ENCODE measurements around the gene CCDC137.

GRCh38 chr17:81621494-81622130, 44.9 kb upstream of the CCDC137 start:
- TF ChIP-seq PRDM10 (CRISPR knock-in tag; IDR thresholded peaks at IDR 0.05; ENCODE audit: low read depth) (no peak), ZNF354B (CRISPR knock-in tag; IDR thresholded peaks at IDR 0.05) (no peak), EP300 (IDR thresholded peaks at IDR 0.05; ENCODE audit: low read depth in 2 of 2, low read length in 2 of 2) (no peak), EP300 (CRISPR knock-in tag; IDR thresholded peaks at IDR 0.05; ENCODE audit: borderline replicate concordance) (no peak), SRSF9 (IDR thresholded peaks at IDR 0.05; ENCODE audit: borderline replicate concordance, insufficient read depth, low read depth, low read length, poor library complexity, severe bottlenecking) (no peak), ZBTB7A (CRISPR knock-in tag; IDR thresholded peaks at IDR 0.05) (no peak), POLR2A (IDR thresholded peaks at IDR 0.05; ENCODE audit: insufficient read depth in 1 of 2, low read depth in 2 of 2, low read length in 2 of 2) (no peak)
- TF ChIP-seq, protein P1, sequence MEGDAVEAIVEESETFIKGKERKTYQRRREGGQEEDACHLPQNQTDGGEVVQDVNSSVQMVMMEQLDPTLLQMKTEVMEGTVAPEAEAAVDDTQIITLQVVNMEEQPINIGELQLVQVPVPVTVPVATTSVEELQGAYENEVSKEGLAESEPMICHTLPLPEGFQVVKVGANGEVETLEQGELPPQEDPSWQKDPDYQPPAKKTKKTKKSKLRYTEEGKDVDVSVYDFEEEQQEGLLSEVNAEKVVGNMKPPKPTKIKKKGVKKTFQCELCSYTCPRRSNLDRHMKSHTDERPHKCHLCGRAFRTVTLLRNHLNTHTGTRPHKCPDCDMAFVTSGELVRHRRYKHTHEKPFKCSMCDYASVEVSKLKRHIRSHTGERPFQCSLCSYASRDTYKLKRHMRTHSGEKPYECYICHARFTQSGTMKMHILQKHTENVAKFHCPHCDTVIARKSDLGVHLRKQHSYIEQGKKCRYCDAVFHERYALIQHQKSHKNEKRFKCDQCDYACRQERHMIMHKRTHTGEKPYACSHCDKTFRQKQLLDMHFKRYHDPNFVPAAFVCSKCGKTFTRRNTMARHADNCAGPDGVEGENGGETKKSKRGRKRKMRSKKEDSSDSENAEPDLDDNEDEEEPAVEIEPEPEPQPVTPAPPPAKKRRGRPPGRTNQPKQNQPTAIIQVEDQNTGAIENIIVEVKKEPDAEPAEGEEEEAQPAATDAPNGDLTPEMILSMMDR (CRISPR knock-in tag; IDR thresholded peaks at IDR 0.05) = no peak
- TF ChIP-seq, protein P2, sequence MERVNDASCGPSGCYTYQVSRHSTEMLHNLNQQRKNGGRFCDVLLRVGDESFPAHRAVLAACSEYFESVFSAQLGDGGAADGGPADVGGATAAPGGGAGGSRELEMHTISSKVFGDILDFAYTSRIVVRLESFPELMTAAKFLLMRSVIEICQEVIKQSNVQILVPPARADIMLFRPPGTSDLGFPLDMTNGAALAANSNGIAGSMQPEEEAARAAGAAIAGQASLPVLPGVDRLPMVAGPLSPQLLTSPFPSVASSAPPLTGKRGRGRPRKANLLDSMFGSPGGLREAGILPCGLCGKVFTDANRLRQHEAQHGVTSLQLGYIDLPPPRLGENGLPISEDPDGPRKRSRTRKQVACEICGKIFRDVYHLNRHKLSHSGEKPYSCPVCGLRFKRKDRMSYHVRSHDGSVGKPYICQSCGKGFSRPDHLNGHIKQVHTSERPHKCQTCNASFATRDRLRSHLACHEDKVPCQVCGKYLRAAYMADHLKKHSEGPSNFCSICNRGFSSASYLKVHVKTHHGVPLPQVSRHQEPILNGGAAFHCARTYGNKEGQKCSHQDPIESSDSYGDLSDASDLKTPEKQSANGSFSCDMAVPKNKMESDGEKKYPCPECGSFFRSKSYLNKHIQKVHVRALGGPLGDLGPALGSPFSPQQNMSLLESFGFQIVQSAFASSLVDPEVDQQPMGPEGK (CRISPR knock-in tag; IDR thresholded peaks at IDR 0.05) = no peak
- TF ChIP-seq, protein P3, sequence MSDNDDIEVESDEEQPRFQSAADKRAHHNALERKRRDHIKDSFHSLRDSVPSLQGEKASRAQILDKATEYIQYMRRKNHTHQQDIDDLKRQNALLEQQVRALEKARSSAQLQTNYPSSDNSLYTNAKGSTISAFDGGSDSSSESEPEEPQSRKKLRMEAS (IDR thresholded peaks at IDR 0.05) = no peak
- TF ChIP-seq, protein P4, sequence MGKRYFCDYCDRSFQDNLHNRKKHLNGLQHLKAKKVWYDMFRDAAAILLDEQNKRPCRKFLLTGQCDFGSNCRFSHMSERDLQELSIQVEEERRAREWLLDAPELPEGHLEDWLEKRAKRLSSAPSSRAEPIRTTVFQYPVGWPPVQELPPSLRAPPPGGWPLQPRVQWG (CRISPR knock-in tag; IDR thresholded peaks at IDR 0.05; ENCODE audit: borderline replicate concordance, low read depth) = no peak
- TF ChIP-seq, protein P5, sequence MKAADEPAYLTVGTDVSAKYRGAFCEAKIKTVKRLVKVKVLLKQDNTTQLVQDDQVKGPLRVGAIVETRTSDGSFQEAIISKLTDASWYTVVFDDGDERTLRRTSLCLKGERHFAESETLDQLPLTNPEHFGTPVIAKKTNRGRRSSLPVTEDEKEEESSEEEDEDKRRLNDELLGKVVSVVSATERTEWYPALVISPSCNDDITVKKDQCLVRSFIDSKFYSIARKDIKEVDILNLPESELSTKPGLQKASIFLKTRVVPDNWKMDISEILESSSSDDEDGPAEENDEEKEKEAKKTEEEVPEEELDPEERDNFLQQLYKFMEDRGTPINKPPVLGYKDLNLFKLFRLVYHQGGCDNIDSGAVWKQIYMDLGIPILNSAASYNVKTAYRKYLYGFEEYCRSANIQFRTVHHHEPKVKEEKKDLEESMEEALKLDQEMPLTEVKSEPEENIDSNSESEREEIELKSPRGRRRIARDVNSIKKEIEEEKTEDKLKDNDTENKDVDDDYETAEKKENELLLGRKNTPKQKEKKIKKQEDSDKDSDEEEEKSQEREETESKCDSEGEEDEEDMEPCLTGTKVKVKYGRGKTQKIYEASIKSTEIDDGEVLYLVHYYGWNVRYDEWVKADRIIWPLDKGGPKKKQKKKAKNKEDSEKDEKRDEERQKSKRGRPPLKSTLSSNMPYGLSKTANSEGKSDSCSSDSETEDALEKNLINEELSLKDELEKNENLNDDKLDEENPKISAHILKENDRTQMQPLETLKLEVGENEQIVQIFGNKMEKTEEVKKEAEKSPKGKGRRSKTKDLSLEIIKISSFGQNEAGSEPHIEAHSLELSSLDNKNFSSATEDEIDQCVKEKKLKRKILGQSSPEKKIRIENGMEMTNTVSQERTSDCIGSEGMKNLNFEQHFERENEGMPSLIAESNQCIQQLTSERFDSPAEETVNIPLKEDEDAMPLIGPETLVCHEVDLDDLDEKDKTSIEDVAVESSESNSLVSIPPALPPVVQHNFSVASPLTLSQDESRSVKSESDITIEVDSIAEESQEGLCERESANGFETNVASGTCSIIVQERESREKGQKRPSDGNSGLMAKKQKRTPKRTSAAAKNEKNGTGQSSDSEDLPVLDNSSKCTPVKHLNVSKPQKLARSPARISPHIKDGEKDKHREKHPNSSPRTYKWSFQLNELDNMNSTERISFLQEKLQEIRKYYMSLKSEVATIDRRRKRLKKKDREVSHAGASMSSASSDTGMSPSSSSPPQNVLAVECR (CRISPR knock-in tag; IDR thresholded peaks at IDR 0.05; ENCODE audit: borderline replicate concordance) = no peak
